IPS-18a (cell line): ENCODE measurements around the gene CPED1.

ENCODE experiments used
- H3K27ac ChIP-seq: one replicate; pipeline ENCODE4 v1.5.1; 2013; ENCODE audit warnings: low read length
- H3K27me3 ChIP-seq: one replicate; pipeline ENCODE4 v1.6.1; 2013; ENCODE audit warnings: mild to moderate bottlenecking, low read length; ENCODE audit not compliant: control insufficient read depth, insufficient read depth
- H3K36me3 ChIP-seq: one replicate; pipeline ENCODE4 v1.6.1; 2013; ENCODE audit warnings: low read depth, low read length; ENCODE audit not compliant: control insufficient read depth
- H3K4me1 ChIP-seq: one replicate; pipeline ENCODE4 v1.6.1; 2013; ENCODE audit warnings: low read depth, low read length; ENCODE audit not compliant: control insufficient read depth
- H3K4me3 ChIP-seq: one replicate; pipeline ENCODE4 v1.5.1; 2013; ENCODE audit warnings: low read length
- H3K9ac ChIP-seq: one replicate; pipeline ENCODE4 v1.6.1; 2013; ENCODE audit warnings: mild to moderate bottlenecking, low read length, moderate library complexity
- H3K9me3 ChIP-seq: one replicate; pipeline ENCODE4 v1.6.1; 2013; ENCODE audit warnings: low read depth, low read length; ENCODE audit not compliant: control insufficient read depth

The CPED1 gene

DNA sequence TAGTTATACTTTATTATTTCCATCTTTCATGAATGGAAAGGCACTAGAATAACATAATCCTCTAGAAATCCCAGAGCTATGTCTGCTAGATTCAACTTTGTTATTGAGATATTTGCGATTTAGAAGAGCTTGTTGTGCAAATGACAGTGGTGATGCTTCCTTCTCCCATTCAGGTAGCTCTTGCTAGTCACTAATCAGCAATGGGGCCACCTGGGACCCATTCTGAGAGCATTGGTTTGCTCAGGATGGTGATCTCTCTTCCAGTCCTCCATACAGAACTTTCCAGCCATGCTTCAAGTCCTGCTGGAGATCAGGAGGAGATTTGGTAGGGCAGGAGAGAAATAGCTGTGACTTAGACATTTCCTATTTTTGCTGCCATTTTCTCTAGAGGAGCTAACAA is 274.5 kb downstream of the CPED1 start:
- H3K4me3 ChIP-seq: no peak overlapping the region

DNA sequence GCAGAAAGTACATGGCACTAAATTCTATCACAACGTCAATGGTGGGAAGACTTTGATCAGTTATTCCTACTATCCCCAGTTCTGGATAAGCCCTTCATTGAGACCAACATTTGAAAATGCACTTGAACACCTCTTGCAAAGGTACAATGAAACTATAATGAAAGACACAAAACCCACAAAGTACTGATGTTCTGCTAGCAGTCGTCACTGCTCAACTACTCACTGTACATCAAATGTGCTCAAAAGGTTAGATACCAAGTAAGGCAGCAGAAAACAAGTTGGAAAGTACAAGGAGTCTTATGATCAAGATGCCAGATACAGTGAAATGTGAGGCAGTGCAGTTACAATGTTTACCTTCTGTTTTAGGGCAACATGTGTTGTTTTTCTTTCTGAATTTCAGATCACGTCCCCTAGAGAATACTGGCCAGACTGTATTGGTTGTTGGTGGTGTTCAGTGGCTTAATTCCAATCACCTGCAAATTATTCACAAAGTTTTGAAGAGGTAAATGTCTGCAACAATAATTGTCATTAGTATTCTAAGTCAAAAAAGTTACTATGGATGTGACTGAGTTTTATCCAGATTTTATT is 277.9 kb downstream of the CPED1 start:
- Histone ChIP-seq H3K9ac (no peak overlapping the region), H3K4me1 (peaks cover 10% of the 10 kb centered on the region), H3K27ac (no peak overlapping the region), H3K36me3 (no peaks in the 10 kb centered on the region), H3K4me3 (no peak overlapping the region), H3K27me3 (no peaks in the 10 kb centered on the region), H3K9me3 (no peaks in the 10 kb centered on the region)

More for the DNA sequence above, 274.5 kb downstream of the CPED1 start:
- Histone ChIP-seq H3K27ac (no peak overlapping the region), H3K9ac (no peak overlapping the region), H3K36me3 (no peaks in the 10 kb centered on the region), H3K4me1 (peaks cover 10% of the 10 kb centered on the region), H3K9me3 (no peaks in the 10 kb centered on the region), H3K27me3 (no peaks in the 10 kb centered on the region)

DNA sequence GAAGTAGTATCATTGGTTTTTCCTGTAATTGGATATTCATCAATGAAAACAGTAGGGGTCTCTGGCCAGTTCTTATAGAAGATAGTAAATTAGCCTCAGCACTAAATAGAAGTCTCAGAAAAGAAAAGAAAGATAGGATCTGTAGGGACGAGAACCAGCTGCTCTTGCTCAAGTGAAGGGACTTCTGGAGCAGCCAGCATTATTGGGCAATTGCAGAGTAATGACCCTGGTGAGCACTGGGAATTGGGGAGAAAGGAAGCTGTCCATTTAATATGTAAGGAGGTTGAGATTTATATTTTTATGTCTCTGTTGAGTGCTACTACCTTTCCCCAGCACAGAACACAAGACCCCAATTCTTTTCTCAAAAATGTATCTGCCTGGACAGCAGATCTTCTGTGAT is 279.1 kb downstream of the CPED1 start:
- Histone ChIP-seq H3K9me3 (no peaks in the 10 kb centered on the region), H3K36me3 (no peaks in the 10 kb centered on the region), H3K9ac (no peak overlapping the region), H3K4me3 (no peak overlapping the region), H3K27me3 (no peaks in the 10 kb centered on the region), H3K27ac (no peak overlapping the region), H3K4me1 (peaks cover 9% of the 10 kb centered on the region)

DNA sequence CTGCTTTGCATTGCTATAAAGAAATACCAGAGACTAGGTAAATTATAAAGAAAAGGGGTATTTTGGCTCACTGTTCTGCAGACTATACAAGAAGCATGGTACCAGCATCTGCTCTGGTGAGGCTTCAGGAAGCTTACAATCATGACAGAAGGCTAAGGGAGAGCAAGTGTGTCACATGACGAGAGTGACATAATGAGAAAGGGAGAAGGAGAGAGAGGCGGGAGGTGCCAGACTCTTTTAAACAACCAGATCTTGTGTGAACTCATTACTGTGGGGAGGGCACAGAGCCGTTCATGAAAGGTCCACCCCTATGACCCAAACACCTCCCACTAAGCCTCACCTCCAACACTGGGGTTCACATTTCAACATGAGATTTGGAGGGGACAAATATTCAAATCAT is 281.3 kb downstream of the CPED1 start:
- no peaks in the 10 kb centered on the region for H3K36me3 ChIP-seq

GRCh38 chr7:121271098-121271497 is 282.6 kb downstream of the CPED1 start:
- no peak overlapping the region for H3K27ac ChIP-seq
- H3K9me3 ChIP-seq: no peaks in the 10 kb centered on the region
- no peaks in the 10 kb centered on the region for H3K27me3 ChIP-seq
- H3K4me3 ChIP-seq: no peak overlapping the region
- H3K4me1 ChIP-seq: no peaks in the 10 kb centered on the region
- H3K36me3 ChIP-seq: no peaks in the 10 kb centered on the region
- no peak overlapping the region for H3K9ac ChIP-seq

More for the DNA sequence above, 281.3 kb downstream of the CPED1 start:
- no peaks in the 10 kb centered on the region for H3K27me3 ChIP-seq
- no peaks in the 10 kb centered on the region for H3K4me1 ChIP-seq
- H3K9me3 ChIP-seq: no peaks in the 10 kb centered on the region
- no peak overlapping the region for H3K4me3 ChIP-seq
- H3K9ac ChIP-seq: no peak overlapping the region
- H3K27ac ChIP-seq: no peak overlapping the region

DNA sequence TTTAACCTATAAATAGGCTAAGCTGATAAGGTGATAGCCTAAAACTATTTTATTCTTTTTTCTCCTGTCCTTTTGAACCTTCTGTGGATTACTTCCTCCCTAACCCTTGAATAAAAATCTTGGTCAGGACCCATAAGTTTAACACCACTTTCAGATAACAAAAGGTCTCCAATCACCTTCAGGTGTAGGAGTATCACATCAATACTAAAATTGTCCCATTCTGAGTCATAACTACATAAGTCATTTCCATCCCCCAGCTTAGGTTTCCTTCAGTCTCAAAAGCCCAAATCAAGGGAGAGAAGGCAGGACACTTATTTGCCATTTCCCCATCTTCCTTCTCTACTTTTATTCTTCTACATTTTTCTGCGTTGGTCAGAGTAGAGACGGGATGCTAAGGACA is 283.4 kb downstream of the CPED1 start:
- Histone ChIP-seq H3K9me3 (no peaks in the 10 kb centered on the region), H3K27me3 (no peaks in the 10 kb centered on the region), H3K4me3 (no peak overlapping the region), H3K9ac (no peak overlapping the region), H3K4me1 (no peaks in the 10 kb centered on the region), H3K27ac (no peak overlapping the region), H3K36me3 (no peaks in the 10 kb centered on the region)

DNA sequence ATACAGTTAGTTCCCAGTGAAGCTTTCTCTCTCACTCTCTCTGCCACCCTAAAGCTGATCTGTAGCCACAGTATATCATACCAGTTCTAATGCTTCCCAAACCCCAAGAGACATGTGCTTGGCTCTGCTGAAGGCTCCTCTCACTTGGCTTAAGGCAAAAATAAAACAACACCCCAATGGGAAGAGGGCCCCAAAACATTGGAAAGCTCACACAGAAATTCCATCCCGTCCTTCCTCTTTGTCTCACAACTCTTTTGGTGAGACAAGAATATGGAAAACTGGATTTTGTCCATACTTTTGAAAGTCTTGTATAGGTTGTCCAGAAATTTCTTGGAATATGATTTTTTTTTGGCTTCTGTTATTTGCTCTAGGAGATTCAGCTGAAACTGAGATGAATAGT is 284.2 kb downstream of the CPED1 start:
- H3K4me1 ChIP-seq: no peaks in the 10 kb centered on the region
- no peaks in the 10 kb centered on the region for H3K27me3 ChIP-seq
- H3K9me3 ChIP-seq: no peaks in the 10 kb centered on the region
- H3K27ac ChIP-seq: no peak overlapping the region
- no peaks in the 10 kb centered on the region for H3K36me3 ChIP-seq
- H3K9ac ChIP-seq: no peak overlapping the region
- no peak overlapping the region for H3K4me3 ChIP-seq

- Histone ChIP-seq H3K4me3 (no peak overlapping the region), H3K9me3 (no peaks in the 10 kb centered on the region), H3K27ac (no peak overlapping the region), H3K36me3 (no peaks in the 10 kb centered on the region), H3K9ac (no peak overlapping the region), H3K27me3 (no peaks in the 10 kb centered on the region), H3K4me1 (peaks cover 7% of the 10 kb centered on the region)
Measured at GRCh38 chr7:121273467-121274167, 285.1 kb downstream of the CPED1 start.

DNA sequence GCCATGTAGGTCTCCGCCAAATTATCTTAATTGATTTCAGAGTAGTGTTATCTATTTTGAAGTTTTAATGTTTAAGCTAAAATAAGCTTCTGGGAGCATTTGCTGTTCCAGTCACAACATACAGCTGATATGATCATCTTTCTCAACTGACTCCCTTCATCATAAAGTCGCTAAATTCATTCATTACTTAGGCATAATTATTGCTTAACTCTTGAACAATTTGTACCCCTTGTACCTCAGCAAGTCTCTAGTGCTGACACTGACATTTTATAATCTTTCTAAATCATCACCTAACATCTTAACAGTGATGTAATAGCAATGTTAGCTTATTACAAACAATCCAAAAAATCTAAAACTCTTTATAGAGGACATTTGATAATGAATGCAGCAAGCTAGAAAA is 286.0 kb downstream of the CPED1 start:
- no peaks in the 10 kb centered on the region for H3K9me3 ChIP-seq
- no peak overlapping the region for H3K27ac ChIP-seq
- H3K4me3 ChIP-seq: no peak overlapping the region
- H3K36me3 ChIP-seq: no peaks in the 10 kb centered on the region
- no peak overlapping the region for H3K9ac ChIP-seq
- H3K4me1 ChIP-seq: peaks cover 8% of the 10 kb centered on the region
- H3K27me3 ChIP-seq: no peaks in the 10 kb centered on the region

- Histone ChIP-seq H3K4me3 (no peak overlapping the region), H3K27me3 (no peaks in the 10 kb centered on the region), H3K27ac (no peak overlapping the region), H3K4me1 (peaks cover 8% of the 10 kb centered on the region), H3K9me3 (no peaks in the 10 kb centered on the region), H3K36me3 (no peaks in the 10 kb centered on the region), H3K9ac (no peak overlapping the region)
Measured at GRCh38 chr7:121275204-121275603, 286.7 kb downstream of the CPED1 start.

GRCh38 chr7:121276313-121276712 is 287.8 kb downstream of the CPED1 start:
- Histone ChIP-seq H3K9ac (no peak overlapping the region), H3K27ac (no peak overlapping the region), H3K9me3 (no peaks in the 10 kb centered on the region), H3K4me3 (no peak overlapping the region), H3K36me3 (no peaks in the 10 kb centered on the region), H3K4me1 (peaks cover 8% of the 10 kb centered on the region), H3K27me3 (no peaks in the 10 kb centered on the region)
